Mesenchymal stem cell (in vitro differentiated cells and primary cell): ENCODE measurements around the gene TRIM36.
A peak's percentile ranks its signal among the peaks of the same experiment; 100 is the strongest.

Source experiments
- DNase-seq: peaks from one replicate; pipeline ENCODE4 v3.0.0-alpha.2; 2013
- H2AFZ ChIP-seq: one replicate; pipeline ENCODE4 v1.6.1; 2013; ENCODE audit warnings: low read depth, mild to moderate bottlenecking, control low read depth, inconsistent platforms, low read length, moderate library complexity
- H2AK5ac ChIP-seq: 2 replicates; pipeline ENCODE4 v1.6.1; 2013; ENCODE audit warnings: low read length, moderate library complexity, mild to moderate bottlenecking, inconsistent platforms; ENCODE audit not compliant: severe bottlenecking
- H2BK120ac ChIP-seq: one replicate; pipeline ENCODE4 v1.6.1; 2013; ENCODE audit warnings: low read depth, mild to moderate bottlenecking, inconsistent platforms, low read length, moderate library complexity
- H2BK12ac ChIP-seq, 2 experiments: one replicate each; pipeline ENCODE4 v1.6.1; 2013; ENCODE audit warnings: inconsistent platforms in 2 of 2, low read length in 2 of 2, mild to moderate bottlenecking in 2 of 2, moderate library complexity in 2 of 2, control low read depth in 1 of 2
- H2BK15ac ChIP-seq: one replicate; pipeline ENCODE4 v1.6.1; 2013; ENCODE audit warnings: mild to moderate bottlenecking, low read depth, inconsistent platforms; ENCODE audit not compliant: poor library complexity, severe bottlenecking
- H2BK5ac ChIP-seq: 2 replicates; pipeline ENCODE4 v1.6.1; 2013; ENCODE audit warnings: low read depth, mild to moderate bottlenecking, low read length, control low read depth, inconsistent platforms; ENCODE audit not compliant: poor library complexity, severe bottlenecking
- H3K14ac ChIP-seq, 2 experiments: one replicate each; pipeline ENCODE4 v1.6.1; 2013; ENCODE audit warnings: inconsistent platforms in 2 of 2, low read length in 2 of 2, control low read depth in 1 of 2, mild to moderate bottlenecking in 1 of 2, moderate library complexity in 1 of 2
- H3K18ac ChIP-seq, 2 experiments: one replicate each; pipeline ENCODE4 v1.6.1; 2013; ENCODE audit warnings: inconsistent platforms in 2 of 2, low read length in 2 of 2, control low read depth in 1 of 2, low read depth in 1 of 2, mild to moderate bottlenecking in 1 of 2
- H3K23ac ChIP-seq, 2 experiments: one replicate each; pipeline ENCODE4 v1.6.1; 2013; ENCODE audit warnings: inconsistent platforms in 2 of 2, low read length in 2 of 2, mild to moderate bottlenecking in 2 of 2, moderate library complexity in 2 of 2, control low read depth in 1 of 2
- H3K27ac ChIP-seq: 2 replicates; pipeline ENCODE4 v1.5.1; 2013; ENCODE audit warnings: mild to moderate bottlenecking, moderate library complexity, low read length, control low read depth, inconsistent platforms; ENCODE audit not compliant: poor library complexity, severe bottlenecking
- H3K27me3 ChIP-seq, 2 experiments: 2 replicates each; pipeline versions ENCODE4 v1.6.1 to v1.7.0; 2013; ENCODE audit warnings: low read length in 2 of 2, mild to moderate bottlenecking in 2 of 2, moderate library complexity in 2 of 2, control low read depth in 1 of 2, inconsistent platforms in 1 of 2; ENCODE audit not compliant: control insufficient read depth in 1 of 2, insufficient read depth in 1 of 2
- H3K36me3 ChIP-seq, 2 experiments: 2 replicates each; pipeline versions ENCODE4 v1.6.1 to v1.7.0; 2013; ENCODE audit warnings: low read length in 2 of 2, control low read depth in 1 of 2, inconsistent platforms in 1 of 2, low read depth in 1 of 2, mild to moderate bottlenecking in 1 of 2; ENCODE audit not compliant: insufficient read depth in 2 of 2, control insufficient read depth in 1 of 2
- H3K4ac ChIP-seq, 2 experiments: one replicate each; pipeline ENCODE4 v1.6.1; 2013; ENCODE audit warnings: inconsistent platforms in 2 of 2, low read length in 2 of 2, mild to moderate bottlenecking in 2 of 2, moderate library complexity in 2 of 2, control low read depth in 1 of 2, low read depth in 1 of 2
- H3K4me1 ChIP-seq: 2 replicates; pipeline ENCODE4 v1.6.1; 2013; ENCODE audit warnings: low read depth, low read length, control low read depth; ENCODE audit not compliant: control insufficient read depth, insufficient read depth
- H3K4me2 ChIP-seq: 2 replicates; pipeline ENCODE4 v1.6.1; 2013; ENCODE audit warnings: low read length, mild to moderate bottlenecking, inconsistent platforms; ENCODE audit not compliant: poor library complexity, severe bottlenecking
- H3K4me3 ChIP-seq, 2 experiments: 2 replicates each; pipeline versions ENCODE4 v1.5.1 to v1.7.0; 2013; ENCODE audit warnings: low read length in 2 of 2, mild to moderate bottlenecking in 2 of 2, control low read depth in 1 of 2, low read depth in 1 of 2; ENCODE audit not compliant: insufficient read depth in 1 of 2
- H3K79me1 ChIP-seq: replicated peaks from 2 replicates; pipeline ENCODE4 v1.6.1; 2013; ENCODE audit warnings: mild to moderate bottlenecking, control low read depth, low read length, inconsistent platforms; ENCODE audit not compliant: poor library complexity, severe bottlenecking
- H3K9ac ChIP-seq: 2 replicates; pipeline ENCODE4 v1.7.0; 2013; ENCODE audit warnings: mild to moderate bottlenecking, low read length, moderate library complexity
- H3K9me3 ChIP-seq: 2 replicates; pipeline ENCODE4 v1.7.0; 2013; ENCODE audit warnings: mild to moderate bottlenecking, low read length; ENCODE audit not compliant: control insufficient read depth
- H4K8ac ChIP-seq: one replicate; pipeline ENCODE4 v1.6.1; 2013; ENCODE audit warnings: inconsistent platforms, mild to moderate bottlenecking, low read length, moderate library complexity
- H4K91ac ChIP-seq: one replicate; pipeline ENCODE4 v1.6.1; 2013; ENCODE audit warnings: mild to moderate bottlenecking, low read length, inconsistent platforms
- WGBS: methylation state at CpG from one replicate; pipeline ENCODE4 v1.1.7; 2013; ENCODE audit warnings: mixed read lengths; 5-methylcytosine and 5-hydroxymethylcytosine counted together

TRIM36 gene

GRCh38 chr5:115096034-115096769 is 73.5 kb downstream of the TRIM36 start:
- 76% methylated on average over 3 of the region's 7 CpGs for WGBS
- no peak overlapping the region for H3K14ac ChIP-seq
- no peak overlapping the region for H2BK15ac ChIP-seq

GRCh38 chr5:115087951-115088350 is 81.8 kb downstream of the TRIM36 start:
- Histone ChIP-seq H3K27ac (no peak overlapping the region), H2BK15ac (no peak overlapping the region), H4K91ac (no peak overlapping the region), H3K4ac (no peak overlapping the region), H2BK12ac (no peak overlapping the region), H3K23ac (no peak overlapping the region), H3K9me3 (no peaks in the 10 kb centered on the region), H3K14ac (no peak overlapping the region), H2BK120ac (no peak overlapping the region), H2BK5ac (no peak overlapping the region), H3K27me3 (peaks cover 15 to 44% of the 10 kb centered on the region in 2 experiments), H3K9ac (no peak overlapping the region), H2AFZ (no peak overlapping the region), H3K18ac (no peak overlapping the region), H3K79me1 (no peaks in the 10 kb centered on the region), H2AK5ac (no peak overlapping the region), H3K36me3 (no peaks in the 10 kb centered on the region), H3K4me1 (no peaks in the 10 kb centered on the region), H4K8ac (no peak overlapping the region), H3K4me2 (no peak overlapping the region), H3K4me3 (no peak overlapping the region)
- DNase-seq: no peak
- WGBS: 69% methylated on average over 3 of the region's 3 CpGs

More at GRCh38 chr5:115096034-115096769, 73.5 kb downstream of the TRIM36 start:
- H2AFZ ChIP-seq: no peak overlapping the region
- H2AK5ac ChIP-seq: no peak overlapping the region
- no peaks in the 10 kb centered on the region for H3K36me3 ChIP-seq
- no peak overlapping the region for H3K23ac ChIP-seq
- H4K91ac ChIP-seq: no peak overlapping the region
- DNase-seq: peak; percentile 4
- H2BK120ac ChIP-seq: no peak overlapping the region
- no peak overlapping the region for H2BK5ac ChIP-seq
- H3K4me3 ChIP-seq: no peak overlapping the region
- H3K27me3 ChIP-seq: peaks cover 5 to 11% of the 10 kb centered on the region in 2 experiments
- H2BK12ac ChIP-seq: no peak overlapping the region
- H3K4me1 ChIP-seq: no peaks in the 10 kb centered on the region
- no peak overlapping the region for H3K9ac ChIP-seq
- H4K8ac ChIP-seq: no peak overlapping the region
- H3K9me3 ChIP-seq: no peaks in the 10 kb centered on the region
- H3K4me2 ChIP-seq: no peak overlapping the region
- no peak overlapping the region for H3K18ac ChIP-seq
- H3K4ac ChIP-seq: no peak overlapping the region
- no peaks in the 10 kb centered on the region for H3K79me1 ChIP-seq
- no peak overlapping the region for H3K27ac ChIP-seq

- H3K4me2 ChIP-seq: no peak overlapping the region
- no peak overlapping the region for H2AFZ ChIP-seq
- WGBS: no CpG with 5 or more reads among the region's 1 CpG
- H2BK5ac ChIP-seq: no peak overlapping the region
- H3K18ac ChIP-seq: no peak overlapping the region
- no peak overlapping the region for H3K9ac ChIP-seq
- no peak overlapping the region for H2BK120ac ChIP-seq
- H3K4ac ChIP-seq: no peak overlapping the region
- H2BK15ac ChIP-seq: no peak overlapping the region
- H3K4me1 ChIP-seq: no peaks in the 10 kb centered on the region
- H3K36me3 ChIP-seq: no peaks in the 10 kb centered on the region
- H3K79me1 ChIP-seq: no peaks in the 10 kb centered on the region
- H2BK12ac ChIP-seq: no peak overlapping the region
- no peak overlapping the region for H3K14ac ChIP-seq
- no peak for DNase-seq
- peaks cover 10 to 35% of the 10 kb centered on the region in 2 experiments for H3K27me3 ChIP-seq
- H2AK5ac ChIP-seq: no peak overlapping the region
- no peak overlapping the region for H4K91ac ChIP-seq
- no peak overlapping the region for H4K8ac ChIP-seq
- no peak overlapping the region for H3K4me3 ChIP-seq
- H3K9me3 ChIP-seq: no peaks in the 10 kb centered on the region
- no peak overlapping the region for H3K27ac ChIP-seq
- H3K23ac ChIP-seq: no peak overlapping the region
Observed at GRCh38 chr5:115086473-115086872, 83.2 kb downstream of the TRIM36 start.

GRCh38 chr5:115084246-115084793 is 85.4 kb downstream of the TRIM36 start:
- Histone ChIP-seq H3K36me3 (no peaks in the 10 kb centered on the region), H3K4ac (no peak overlapping the region), H2BK5ac (no peak overlapping the region), H3K4me1 (no peaks in the 10 kb centered on the region), H2AFZ (no peak overlapping the region), H3K18ac (no peak overlapping the region), H2BK120ac (no peak overlapping the region), H3K27me3 (peaks cover 6 to 16% of the 10 kb centered on the region in 2 experiments), H4K91ac (no peak overlapping the region), H4K8ac (no peak overlapping the region), H3K9ac (no peak overlapping the region), H2AK5ac (no peak overlapping the region), H3K14ac (no peak overlapping the region), H3K9me3 (no peaks in the 10 kb centered on the region), H2BK12ac (no peak overlapping the region), H3K4me2 (no peak overlapping the region), H3K79me1 (no peaks in the 10 kb centered on the region), H2BK15ac (no peak overlapping the region), H3K23ac (no peak overlapping the region), H3K27ac (no peak overlapping the region), H3K4me3 (no peak overlapping the region)
- 78% methylated on average over 5 of the region's 7 CpGs for WGBS
- no peak for DNase-seq
